WTC11 (cell line): ENCODE measurements around the gene OR6K2. TPM values are rescaled to one million over a fixed set of nuclear protein-coding genes. Genes with fewer than 3 reads are reported as not detected.
"Not testable (repeated sequence)": the region's sequence is repeated elsewhere in the genome, so short reads cannot be mapped to it uniquely, and the experiment has no call there.

ENCODE experiments used
- ATAC-seq: fragments of 200-7000 bp; cut with Tn5 transposase; 2 replicates; pipeline ENCODE4 v1.10.0; 2021; ENCODE audit warnings: mild to moderate bottlenecking, moderate library complexity
- CTCF ChIA-PET: fragments of 300-600 bp; sonication (Branson Sonifier 250); formaldehyde crosslinking; loops from one replicate; lab custom pipeline; 2021; ENCODE audit warnings: antibody characterized with exemption; lab: Charles Lee
- POLR2A ChIA-PET: fragments of 350-600 bp; sonication (Branson Sonifier 250); formaldehyde crosslinking; loops from one replicate; lab custom pipeline; 2021; ENCODE audit warnings: antibody characterized with exemption; lab: Charles Lee
- DNase-seq: peaks from one replicate; pipeline ENCODE4 v3.0.0; 2021; ENCODE audit warnings: low spot score
- H3K27ac Mint-ChIP-seq: 2 replicates; pipeline ENCODE4 v1.8.0; 2021; ENCODE audit warnings: mixed read lengths
- H3K27me3 Mint-ChIP-seq: 2 replicates; pipeline ENCODE4 v1.8.0; 2021; ENCODE audit warnings: low read depth, mild to moderate bottlenecking, moderate library complexity, mixed read lengths
- H3K36me3 Mint-ChIP-seq: 2 replicates; pipeline ENCODE4 v1.8.0; 2021; ENCODE audit warnings: mixed read lengths
- H3K4me1 Mint-ChIP-seq: 2 replicates; pipeline ENCODE4 v1.8.0; 2022; ENCODE audit warnings: mixed read lengths
- H3K4me3 Mint-ChIP-seq: 2 replicates; pipeline ENCODE4 v1.8.0; 2021; ENCODE audit warnings: mild to moderate bottlenecking, moderate library complexity, mixed read lengths
- H3K9me3 Mint-ChIP-seq: 2 replicates; pipeline ENCODE4 v1.8.0; 2021; ENCODE audit warnings: mixed read lengths
- CREM ChIP-seq: sonication (generic); formaldehyde crosslinking; IDR thresholded peaks from 2 replicates; pipeline ENCODE4 v1.8.1; 2022; ENCODE audit warnings: mild to moderate bottlenecking, missing genetic modification reagents, moderate library complexity
- CTCF ChIP-seq: fragments of 200-600 bp; IDR thresholded peaks from 2 replicates; pipeline ENCODE4 v1.8.0; 2022; ENCODE audit warnings: antibody characterized with exemption
- ERG ChIP-seq: fragments of 250-450 bp; sonication (Bioruptor Pico); IDR thresholded peaks from 2 replicates; pipeline ENCODE4 v1.8.0; 2021; ENCODE audit warnings: mild to moderate bottlenecking
- ETV6 ChIP-seq: sonication (generic); formaldehyde crosslinking; IDR thresholded peaks from 2 replicates; pipeline ENCODE4 v1.8.1; 2022; ENCODE audit warnings: mild to moderate bottlenecking, missing genetic modification reagents
- FOXP1 ChIP-seq: sonication (generic); formaldehyde crosslinking; IDR thresholded peaks from 2 replicates; pipeline ENCODE4 v1.8.0; 2022; ENCODE audit warnings: missing genetic modification reagents, mild to moderate bottlenecking, moderate library complexity, borderline replicate concordance
- GABPB1 ChIP-seq: sonication (generic); formaldehyde crosslinking; IDR thresholded peaks from 2 replicates; pipeline ENCODE4 v1.8.1; 2023; ENCODE audit warnings: mild to moderate bottlenecking, missing genetic modification reagents
- MAX ChIP-seq: sonication (generic); formaldehyde crosslinking; IDR thresholded peaks from 2 replicates; pipeline ENCODE4 v1.8.0; 2022; ENCODE audit warnings: mild to moderate bottlenecking, missing genetic modification reagents
- PRDM15 ChIP-seq: sonication (generic); formaldehyde crosslinking; IDR thresholded peaks from 2 replicates; pipeline ENCODE4 v1.8.0; 2022; ENCODE audit warnings: missing genetic modification reagents
- PRRX2 ChIP-seq: fragments of 250-450 bp; sonication (Bioruptor Pico); IDR thresholded peaks from 2 replicates; pipeline ENCODE4 v1.8.0; 2021; ENCODE audit warnings: mild to moderate bottlenecking
- SOX15 ChIP-seq: fragments of 250-450 bp; sonication (Bioruptor Pico); IDR thresholded peaks from 2 replicates; pipeline ENCODE4 v1.9.0; 2021; ENCODE audit warnings: mild to moderate bottlenecking
- SP1 ChIP-seq: sonication (generic); formaldehyde crosslinking; conservative IDR thresholded peaks from 2 replicates; pipeline ENCODE4 v1.8.1; 2022; ENCODE audit warnings: missing genetic modification reagents
- USF1 ChIP-seq: sonication (generic); formaldehyde crosslinking; IDR thresholded peaks from 2 replicates; pipeline ENCODE4 v1.8.0; 2022; ENCODE audit warnings: mild to moderate bottlenecking, missing genetic modification reagents
- ZNF138 ChIP-seq: sonication (generic); formaldehyde crosslinking; conservative IDR thresholded peaks from 2 replicates; pipeline ENCODE4 v1.8.1; 2022; ENCODE audit warnings: mild to moderate bottlenecking, moderate library complexity, missing genetic modification reagents
- ZNF396 ChIP-seq: fragments of 250-450 bp; sonication (Bioruptor Pico); IDR thresholded peaks from 2 replicates; pipeline ENCODE4 v1.8.0; 2021; ENCODE audit warnings: mild to moderate bottlenecking, moderate library complexity, borderline replicate concordance
- total RNA-seq: library from RNA; stranded (reverse); gene quantifications from 3 replicates; pipeline ENCODE4 v1.2.3, GENCODE V29; 2021

Gene OR6K2
- total RNA-seq, 1 experiment from 2014 or later: not detected

GRCh38 chr1:158692356-158692755 is 8.1 kb downstream of the OR6K2 start:
- peaks cover 9% of the 10 kb centered on the region for H3K9me3 Mint-ChIP-seq
- 0 out of 2 replicates have a peak, but pooled peaks cover 2% of the 10 kb centered on the region for H3K27me3 Mint-ChIP-seq
- H3K4me3 Mint-ChIP-seq: no peak overlapping the region
- no peaks in the 10 kb centered on the region for H3K4me1 Mint-ChIP-seq
- no peak for DNase-seq
- TF ChIP-seq ZNF396 (CRISPR knock-in tag): no peak
- no peak for TF ChIP-seq USF1
- TF ChIP-seq ETV6 (CRISPR knock-in tag): no peak
- TF ChIP-seq SOX15 (CRISPR knock-in tag): no peak
- ChIA-PET CTCF (no interaction called here), POLR2A (no interaction called here)
- ATAC-seq: no peak
- H3K27ac Mint-ChIP-seq: no peak overlapping the region
- no peaks in the 10 kb centered on the region for H3K36me3 Mint-ChIP-seq

GRCh38 chr1:158691907-158692306 is 8.5 kb downstream of the OR6K2 start:
- Mint-ChIP-seq H3K27me3 (0 out of 2 replicates have a peak, but pooled peaks cover 2% of the 10 kb centered on the region), H3K36me3 (no peaks in the 10 kb centered on the region), H3K4me1 (no peaks in the 10 kb centered on the region), H3K27ac (no peak overlapping the region), H3K4me3 (no peak overlapping the region), H3K9me3 (peaks cover 9% of the 10 kb centered on the region)
- no peak for TF ChIP-seq SP1
- TF ChIP-seq ZNF138 (CRISPR knock-in tag): no peak
- TF ChIP-seq CREM (CRISPR knock-in tag): no peak
- TF ChIP-seq PRRX2 (CRISPR knock-in tag): no peak
- no peak for TF ChIP-seq CTCF
- no peak for TF ChIP-seq PRDM15 (CRISPR knock-in tag)
- TF ChIP-seq MAX (CRISPR knock-in tag): no peak
- TF ChIP-seq GABPB1 (CRISPR knock-in tag): no peak
- TF ChIP-seq FOXP1 (CRISPR knock-in tag): no peak
- TF ChIP-seq ERG (CRISPR knock-in tag): no peak
- CTCF ChIA-PET: no interaction called here
- POLR2A ChIA-PET: no interaction called here
- DNase-seq (no peak), ATAC-seq (no peak)

GRCh38 chr1:158691149-158691548 is 9.3 kb downstream of the OR6K2 start:
- CTCF ChIA-PET, H3K36me3 Mint-ChIP-seq, H3K27ac Mint-ChIP-seq, DNase-seq, H3K4me3 Mint-ChIP-seq, H3K27me3 Mint-ChIP-seq, ATAC-seq, H3K4me1 Mint-ChIP-seq, H3K9me3 Mint-ChIP-seq: not testable (repeated sequence)
- POLR2A ChIA-PET: interaction anchor here (0.6 kb wide), 1 partner anchor 1209 kb away, joined by 3 read pairs; no protein-coding TSS in a partner anchor
